DMS153 treated with DMSO at 0.1 percent for 48 hours (cell line): ENCODE data around the gene ARHGAP11A.
A peak's percentile ranks its signal among the peaks of the same experiment; 100 is the strongest.
"Not testable (repeated sequence)": the region's sequence is repeated elsewhere in the genome, so short reads cannot be mapped to it uniquely, and the experiment has no call there.

Experiments
- DNase-seq: peaks from one replicate; lab custom pipeline; 2025; ENCODE audit not compliant: unreplicated experiment; lab: John Stamatoyannopoulos, UW

The ARHGAP11A gene, protein sequence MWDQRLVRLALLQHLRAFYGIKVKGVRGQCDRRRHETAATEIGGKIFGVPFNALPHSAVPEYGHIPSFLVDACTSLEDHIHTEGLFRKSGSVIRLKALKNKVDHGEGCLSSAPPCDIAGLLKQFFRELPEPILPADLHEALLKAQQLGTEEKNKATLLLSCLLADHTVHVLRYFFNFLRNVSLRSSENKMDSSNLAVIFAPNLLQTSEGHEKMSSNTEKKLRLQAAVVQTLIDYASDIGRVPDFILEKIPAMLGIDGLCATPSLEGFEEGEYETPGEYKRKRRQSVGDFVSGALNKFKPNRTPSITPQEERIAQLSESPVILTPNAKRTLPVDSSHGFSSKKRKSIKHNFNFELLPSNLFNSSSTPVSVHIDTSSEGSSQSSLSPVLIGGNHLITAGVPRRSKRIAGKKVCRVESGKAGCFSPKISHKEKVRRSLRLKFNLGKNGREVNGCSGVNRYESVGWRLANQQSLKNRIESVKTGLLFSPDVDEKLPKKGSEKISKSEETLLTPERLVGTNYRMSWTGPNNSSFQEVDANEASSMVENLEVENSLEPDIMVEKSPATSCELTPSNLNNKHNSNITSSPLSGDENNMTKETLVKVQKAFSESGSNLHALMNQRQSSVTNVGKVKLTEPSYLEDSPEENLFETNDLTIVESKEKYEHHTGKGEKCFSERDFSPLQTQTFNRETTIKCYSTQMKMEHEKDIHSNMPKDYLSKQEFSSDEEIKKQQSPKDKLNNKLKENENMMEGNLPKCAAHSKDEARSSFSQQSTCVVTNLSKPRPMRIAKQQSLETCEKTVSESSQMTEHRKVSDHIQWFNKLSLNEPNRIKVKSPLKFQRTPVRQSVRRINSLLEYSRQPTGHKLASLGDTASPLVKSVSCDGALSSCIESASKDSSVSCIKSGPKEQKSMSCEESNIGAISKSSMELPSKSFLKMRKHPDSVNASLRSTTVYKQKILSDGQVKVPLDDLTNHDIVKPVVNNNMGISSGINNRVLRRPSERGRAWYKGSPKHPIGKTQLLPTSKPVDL

GRCh38 chr15:32615051-32615870 is at the start of gene ARHGAP11A:
Gene ARHGAP11A (plus strand): TSS chr15:32615504. CDS start chr15:32616212, 708 bp downstream.
- not testable (repeated sequence) for DNase-seq

DNA sequence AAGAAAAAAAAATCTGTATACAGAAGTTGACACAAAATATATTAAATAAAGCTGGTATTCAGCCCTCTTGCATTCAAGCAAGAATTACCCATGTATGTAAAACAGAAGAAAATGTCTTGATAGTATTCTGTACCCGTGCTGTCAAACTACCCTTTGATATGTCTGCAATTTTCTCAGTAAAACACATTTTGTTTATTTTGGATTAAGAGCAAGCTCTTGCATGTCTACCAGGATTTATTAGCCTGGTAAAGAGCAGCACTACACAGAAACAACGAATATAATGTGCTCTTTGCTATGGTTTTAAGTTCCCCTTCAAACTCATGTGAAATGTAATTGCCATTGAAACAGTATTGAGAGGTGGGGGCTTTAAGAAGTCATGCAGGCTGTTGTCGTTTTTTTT is 46.3 kb upstream of the ARHGAP11A start:
- DNase-seq = not testable (repeated sequence)

DNA sequence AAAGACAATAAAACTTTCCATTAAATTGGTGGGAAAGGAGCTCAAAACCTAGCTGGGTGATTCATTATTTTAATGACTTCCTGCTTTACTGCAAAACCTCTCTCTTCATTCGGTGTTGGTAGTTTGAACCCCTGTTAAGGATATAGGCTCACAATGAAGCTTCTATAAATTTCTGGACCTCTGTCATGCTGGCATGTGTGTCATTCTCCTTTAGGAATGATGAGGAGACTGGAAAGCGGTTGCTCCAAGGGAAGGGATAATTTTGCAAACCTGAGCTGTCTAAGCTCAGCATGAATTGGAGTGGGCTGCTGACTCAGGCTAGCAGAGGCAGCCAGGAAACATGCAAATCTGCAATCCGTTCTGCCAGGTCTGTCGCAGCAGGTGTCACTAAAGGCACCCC is 36.8 kb upstream of the ARHGAP11A start:
- not testable (repeated sequence) for DNase-seq

DNA sequence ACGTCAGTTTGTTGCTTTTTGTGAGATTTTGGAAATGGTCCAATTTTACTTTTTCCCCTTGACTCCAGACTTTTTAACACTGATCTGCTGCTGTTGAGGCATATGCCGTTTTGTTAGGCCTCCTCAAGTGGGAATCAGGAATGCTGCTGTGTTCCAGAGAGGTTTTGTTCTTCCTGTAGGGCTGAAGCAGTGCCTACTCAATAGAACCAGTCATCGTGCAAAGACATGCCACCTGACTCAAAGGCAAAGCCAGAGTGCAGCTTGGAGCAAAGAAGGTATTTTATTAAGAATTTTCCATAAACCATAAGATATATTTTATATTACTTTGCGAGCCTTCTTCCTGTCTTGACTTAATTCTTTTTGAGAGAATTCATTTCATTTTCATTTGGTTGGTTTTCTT is 29.5 kb upstream of the ARHGAP11A start:
- DNase-seq = not testable (repeated sequence)

- DNase-seq = not testable (repeated sequence)
Observed at GRCh38 chr15:32593151-32593550, 22.2 kb upstream of the ARHGAP11A start, which contains the start of gene GOLGA8N. Gene GOLGA8N (plus strand): TSS chr15:32593456.

GRCh38 chr15:32609518-32609917 is 5.8 kb upstream of the ARHGAP11A start:
- DNase-seq = not testable (repeated sequence)

GRCh38 chr15:32610719-32611118 is 4.6 kb upstream of the ARHGAP11A start:
- not testable (repeated sequence) for DNase-seq

GRCh38 chr15:32614712-32615050 is 623 bp upstream of the ARHGAP11A start:
- not testable (repeated sequence) for DNase-seq

DNA sequence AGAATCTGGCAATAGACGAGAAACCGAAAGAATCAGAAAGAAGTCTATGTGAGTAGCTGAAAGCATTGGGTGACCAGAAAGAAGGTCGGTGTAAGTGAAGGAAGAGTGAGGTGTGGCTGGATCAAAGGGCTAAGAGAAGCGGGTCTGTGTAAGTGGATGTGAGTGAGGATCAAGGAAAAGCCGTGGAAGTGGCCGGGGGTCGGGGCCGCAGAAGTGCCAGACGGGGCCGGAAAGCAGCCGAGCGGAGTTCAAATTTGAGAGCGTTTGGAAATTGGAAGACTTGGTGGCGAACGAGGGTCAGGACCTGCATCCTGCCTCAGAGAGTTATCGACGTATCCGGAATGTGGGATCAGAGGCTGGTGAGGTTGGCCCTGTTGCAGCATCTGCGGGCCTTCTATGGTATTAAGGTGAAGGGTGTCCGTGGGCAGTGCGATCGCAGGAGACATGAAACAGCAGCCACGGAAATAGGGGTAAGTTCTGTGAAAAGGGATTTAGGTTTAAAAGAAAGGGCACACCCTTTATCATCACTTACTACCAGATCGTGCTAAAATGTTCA is 645 bp downstream of the ARHGAP11A start:
- not testable (repeated sequence) for DNase-seq

DNA sequence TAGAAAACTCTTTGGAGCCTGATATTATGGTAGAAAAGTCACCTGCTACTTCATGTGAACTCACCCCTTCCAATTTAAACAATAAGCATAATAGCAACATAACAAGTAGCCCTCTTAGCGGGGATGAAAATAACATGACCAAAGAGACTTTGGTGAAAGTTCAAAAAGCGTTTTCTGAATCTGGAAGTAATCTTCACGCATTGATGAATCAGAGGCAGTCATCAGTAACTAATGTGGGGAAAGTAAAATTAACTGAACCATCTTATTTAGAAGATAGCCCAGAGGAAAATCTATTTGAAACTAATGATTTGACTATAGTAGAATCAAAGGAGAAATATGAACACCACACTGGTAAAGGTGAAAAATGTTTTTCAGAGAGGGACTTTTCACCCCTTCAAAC is 21.1 kb downstream of the ARHGAP11A start:
- DNase-seq = no peak

DNA sequence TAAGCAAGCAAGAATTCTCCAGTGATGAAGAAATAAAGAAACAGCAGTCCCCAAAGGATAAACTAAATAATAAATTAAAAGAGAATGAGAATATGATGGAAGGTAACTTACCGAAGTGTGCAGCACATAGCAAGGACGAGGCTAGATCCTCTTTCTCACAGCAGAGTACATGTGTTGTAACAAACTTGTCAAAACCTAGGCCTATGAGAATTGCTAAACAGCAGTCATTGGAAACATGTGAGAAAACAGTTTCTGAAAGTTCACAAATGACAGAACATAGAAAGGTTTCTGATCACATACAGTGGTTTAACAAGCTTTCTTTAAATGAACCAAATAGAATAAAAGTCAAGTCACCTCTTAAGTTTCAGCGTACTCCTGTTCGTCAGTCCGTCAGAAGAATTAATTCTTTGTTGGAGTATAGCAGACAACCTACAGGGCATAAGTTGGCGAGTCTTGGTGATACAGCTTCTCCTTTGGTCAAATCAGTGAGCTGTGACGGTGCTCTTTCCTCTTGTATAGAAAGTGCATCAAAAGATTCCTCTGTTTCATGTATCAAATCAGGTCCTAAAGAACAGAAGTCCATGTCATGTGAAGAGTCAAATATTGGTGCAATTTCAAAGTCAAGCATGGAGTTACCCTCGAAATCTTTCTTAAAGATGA is 21.7 kb downstream of the ARHGAP11A start:
- DNase-seq = no peak

GRCh38 chr15:32637704-32638103 is 22.4 kb downstream of the ARHGAP11A start:
- DNase-seq = no peak

DNA sequence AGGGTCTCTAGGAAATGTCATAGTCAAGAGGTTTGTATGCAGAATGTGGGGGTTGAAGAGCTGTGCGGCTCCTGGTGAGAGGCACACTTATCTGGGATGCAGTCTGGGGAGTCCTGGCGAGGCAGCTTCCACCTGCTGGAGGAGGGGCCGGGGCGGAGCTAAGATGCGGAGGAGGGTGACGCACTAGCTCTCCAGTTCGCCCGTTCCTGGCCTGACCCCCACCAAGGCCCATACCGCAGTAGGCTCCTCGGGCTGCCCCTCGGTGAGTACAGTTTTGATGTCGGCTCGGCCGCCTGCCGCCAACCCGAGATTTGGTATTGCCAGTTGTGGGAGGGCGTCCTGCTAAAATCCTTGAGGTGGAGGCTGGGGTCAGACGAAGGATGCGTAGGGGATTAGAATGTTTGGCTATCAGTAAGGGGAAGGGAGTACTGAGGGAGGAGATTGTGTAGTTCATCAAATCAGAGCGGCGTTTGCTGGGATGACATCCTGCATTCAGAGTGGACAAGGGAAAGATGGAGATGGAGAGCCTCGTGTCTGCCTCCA is 26.3 kb downstream of the ARHGAP11A start, which contains the start of gene SCG5:
Gene SCG5 (plus strand): TSS at position 194 of the 543 bp plus-strand sequence. CDS start 1,883 bp downstream, outside the sequence.
- peak; percentile 40 for DNase-seq

DNA sequence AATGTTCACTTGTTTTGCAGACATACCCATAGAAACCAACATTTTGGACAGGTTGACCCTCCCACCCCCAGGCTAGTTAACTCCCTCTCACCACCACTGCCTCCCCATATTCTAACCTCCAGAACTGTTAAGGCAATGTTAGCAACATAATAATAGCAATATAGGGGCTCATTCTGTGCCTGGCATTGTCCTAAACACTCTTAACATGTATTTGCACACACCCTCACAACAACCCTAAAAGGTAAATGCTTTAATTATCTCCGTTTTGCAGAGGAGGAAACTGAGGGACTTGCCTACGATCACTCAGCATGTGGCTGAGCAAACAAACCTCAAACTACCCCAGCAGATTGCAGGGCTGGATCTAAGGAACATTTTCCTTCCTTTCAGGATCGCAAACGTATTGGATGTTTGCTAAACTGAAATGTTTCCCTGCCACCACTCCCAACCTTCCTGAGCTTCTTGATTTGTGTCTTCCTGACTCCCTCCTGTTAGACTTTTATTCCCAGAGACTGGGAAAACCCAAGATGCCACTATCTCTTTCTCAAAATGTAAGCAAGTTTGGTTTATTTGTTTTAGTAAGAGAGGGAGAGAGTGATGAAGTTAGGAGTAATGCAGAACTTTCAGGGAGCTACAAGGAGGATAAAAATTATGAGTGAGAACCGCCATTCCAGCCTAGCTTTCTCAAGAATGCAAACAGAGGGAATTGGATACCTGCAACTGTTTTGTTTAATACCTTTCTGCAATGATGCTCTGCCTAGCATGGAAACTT is 27.5 kb downstream of the ARHGAP11A start:
- peak; percentile 2 for DNase-seq

GRCh38 chr15:32643907-32644445 is 28.7 kb downstream of the ARHGAP11A start:
- no peak for DNase-seq

- no peak for DNase-seq
Observed at GRCh38 chr15:32646291-32646690, 31.0 kb downstream of the ARHGAP11A start.

GRCh38 chr15:32649342-32649741 is 34.0 kb downstream of the ARHGAP11A start:
- no peak for DNase-seq

DNA sequence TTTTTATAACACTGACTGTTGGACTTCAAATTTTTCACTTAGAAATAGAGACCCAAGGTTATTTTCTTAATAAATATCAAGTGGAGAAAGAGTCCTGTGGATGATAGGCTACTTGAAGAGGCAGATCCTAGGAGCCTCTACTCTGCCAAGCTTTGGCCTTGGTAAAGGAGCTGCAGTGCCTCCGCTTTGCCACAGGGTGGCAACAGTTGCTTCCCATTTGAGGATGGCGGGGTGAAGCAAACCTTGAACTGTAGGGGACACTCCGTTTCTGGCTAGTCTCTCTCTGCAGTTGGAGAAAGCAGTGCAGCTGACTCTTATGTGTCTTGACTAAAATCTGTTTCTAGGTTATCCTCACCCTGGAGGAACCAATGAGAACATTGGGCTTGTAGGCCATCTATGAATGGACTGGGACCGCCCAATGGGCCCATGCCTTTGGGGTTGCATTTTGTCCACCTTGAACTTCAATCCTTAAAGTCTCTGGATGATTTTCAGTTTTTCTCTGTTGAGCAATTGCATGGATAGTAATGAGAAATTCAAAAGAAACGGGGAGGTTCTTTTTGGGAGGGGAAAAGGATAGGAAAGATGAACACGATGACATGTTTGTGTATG is 36.0 kb downstream of the ARHGAP11A start:
- no peak for DNase-seq
